ENCODE results near the gene GPATCH2L. TPM values are rescaled to one million over a fixed set of nuclear protein-coding genes. Genes with fewer than 3 reads are reported as not detected.

Gene GPATCH2L
- total RNA-seq, 1 donor from 2014 or later: 31.7 TPM

DNA sequence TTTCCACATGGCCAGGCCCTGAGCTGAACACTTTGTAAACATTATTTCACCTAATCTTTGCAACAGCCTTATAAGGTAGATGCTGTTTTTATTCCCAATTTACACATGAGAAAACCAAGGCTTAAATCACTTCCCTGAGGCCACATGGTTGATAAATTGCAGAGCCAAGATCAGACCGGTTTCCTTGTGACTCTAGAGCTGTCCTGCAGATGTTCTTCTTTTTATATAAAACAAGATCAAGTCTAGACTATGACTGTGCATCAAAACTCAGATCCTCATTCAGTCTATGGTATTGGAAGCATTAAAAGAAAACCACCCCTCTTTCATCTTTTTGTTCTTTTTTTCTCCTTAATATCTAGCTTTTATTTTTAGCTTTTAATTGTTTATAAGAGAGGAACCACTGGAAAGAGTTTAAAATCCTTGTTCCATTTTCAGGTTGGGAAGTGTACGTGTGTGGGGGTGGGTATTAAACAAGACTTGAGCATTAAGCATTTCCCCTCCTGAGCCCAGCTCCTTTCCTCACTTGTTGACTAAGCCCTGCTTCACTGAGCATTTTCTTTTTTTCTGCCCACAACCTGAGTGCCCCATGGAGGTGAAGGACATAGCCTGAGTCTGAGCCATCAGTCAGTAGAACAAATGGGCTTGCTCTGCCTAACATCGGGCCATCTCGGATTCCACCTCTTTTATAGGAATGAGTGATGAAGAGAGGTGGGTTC is 45.4 kb downstream of the GPATCH2L start:
- DNase-seq (ENCODE audit: low read depth in 2 of 2): no peak

DNA sequence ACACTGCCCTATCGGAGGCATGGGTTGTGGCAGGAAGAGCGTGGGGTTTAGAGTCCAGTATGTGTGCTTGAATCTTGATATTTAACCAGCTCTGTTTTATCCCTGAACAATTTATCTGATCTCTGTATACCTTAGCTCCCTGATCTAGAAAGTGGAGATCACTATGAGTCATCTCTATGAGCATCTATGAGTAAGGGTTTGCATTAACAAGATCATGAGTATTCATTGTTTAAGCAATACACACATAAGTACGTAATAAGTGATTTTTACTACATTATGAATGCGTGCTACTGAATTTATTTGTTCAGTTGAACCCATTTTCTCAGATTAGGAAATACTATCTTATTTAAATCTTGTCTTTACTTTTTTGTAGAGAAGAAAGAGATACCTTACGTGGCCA is 49.4 kb downstream of the GPATCH2L start:
- peak in 1 of 2 donors; percentile 14 for DNase-seq (ENCODE audit: low read depth in 2 of 2)

GRCh38 chr14:76203086-76204001 is 51.6 kb downstream of the GPATCH2L start:
- DNase-seq (ENCODE audit: low read depth in 2 of 2): peak; percentile 36 to 90

GRCh38 chr14:76204461-76205230 is 52.9 kb downstream of the GPATCH2L start:
- no peak for DNase-seq (ENCODE audit: low read depth in 2 of 2)

DNA sequence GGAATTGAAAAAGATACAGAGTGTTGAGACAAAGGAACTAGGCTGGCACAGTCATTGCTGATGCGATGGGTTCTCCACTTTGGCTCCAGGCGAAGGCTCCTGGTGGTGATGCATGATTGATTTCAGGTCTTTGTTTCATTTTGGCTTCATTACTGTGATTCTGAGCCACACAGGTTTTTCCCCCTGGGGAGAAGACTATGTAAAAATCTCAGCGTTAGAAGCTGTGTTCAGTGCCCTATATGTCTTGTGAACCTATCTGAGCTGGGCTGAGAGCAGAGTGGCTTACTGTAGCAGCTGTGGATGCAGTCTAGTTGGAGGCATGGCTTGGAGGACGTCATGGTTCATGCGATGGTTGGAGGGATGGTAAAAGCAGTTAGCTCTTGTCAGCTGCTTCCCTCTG is 54.0 kb downstream of the GPATCH2L start:
- no peak for DNase-seq (ENCODE audit: low read depth in 2 of 2)

- no peak for DNase-seq (ENCODE audit: low read depth in 2 of 2)
Observed at GRCh38 chr14:76208340-76208739, 56.6 kb downstream of the GPATCH2L start.

- peak in 1 of 2 donors; percentile 23 for DNase-seq (ENCODE audit: low read depth in 2 of 2)
Observed at GRCh38 chr14:76212242-76212641, 60.5 kb downstream of the GPATCH2L start.

DNA sequence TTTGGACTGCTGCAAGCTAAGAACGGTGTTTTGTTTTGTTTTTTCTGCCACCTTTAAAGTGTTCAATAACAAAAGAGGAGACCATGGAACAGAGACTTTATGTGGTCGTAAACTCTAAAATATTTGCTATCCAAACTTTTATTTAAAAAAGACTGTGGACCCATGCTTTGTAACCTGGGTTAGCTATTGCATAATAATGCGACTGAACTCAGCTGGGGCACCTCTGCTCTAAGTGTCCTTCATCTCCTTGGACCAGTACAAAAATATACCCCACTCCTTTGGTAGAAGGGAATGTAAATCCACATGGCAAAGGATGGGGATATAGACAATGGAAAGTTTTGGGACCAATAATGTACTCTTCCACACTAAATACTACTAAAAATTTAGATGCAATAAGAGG is 65.5 kb downstream of the GPATCH2L start:
- no peak for DNase-seq (ENCODE audit: low read depth in 2 of 2)

GRCh38 chr14:76218662-76219061 is 66.9 kb downstream of the GPATCH2L start:
- no peak for DNase-seq (ENCODE audit: low read depth in 2 of 2)

DNA sequence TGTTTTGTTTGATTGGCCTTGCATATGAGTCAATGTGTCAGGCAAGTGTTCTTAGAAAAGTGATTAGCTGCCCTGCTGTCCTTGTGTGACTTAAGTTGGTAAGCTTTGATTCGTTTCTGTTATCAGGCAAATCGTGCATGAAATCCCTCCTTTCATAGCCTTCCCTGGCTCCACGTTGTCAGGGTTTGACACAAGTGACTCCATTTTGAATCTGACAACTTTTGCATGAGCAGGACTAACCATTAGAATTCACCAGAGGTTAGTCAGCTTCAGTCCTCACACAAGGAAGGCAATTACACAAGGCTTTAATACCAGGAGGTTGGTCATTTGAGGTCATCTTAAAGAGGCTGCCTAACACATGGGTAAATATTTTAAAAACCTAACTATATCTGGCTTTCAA is 68.2 kb downstream of the GPATCH2L start:
- no peak for DNase-seq (ENCODE audit: low read depth in 2 of 2)

- DNase-seq (ENCODE audit: low read depth in 2 of 2): no peak
Observed at GRCh38 chr14:76227450-76228050, 75.8 kb downstream of the GPATCH2L start.

- DNase-seq (ENCODE audit: low read depth in 2 of 2): no peak
Observed at GRCh38 chr14:76228138-76228537, 76.4 kb downstream of the GPATCH2L start.

DNA sequence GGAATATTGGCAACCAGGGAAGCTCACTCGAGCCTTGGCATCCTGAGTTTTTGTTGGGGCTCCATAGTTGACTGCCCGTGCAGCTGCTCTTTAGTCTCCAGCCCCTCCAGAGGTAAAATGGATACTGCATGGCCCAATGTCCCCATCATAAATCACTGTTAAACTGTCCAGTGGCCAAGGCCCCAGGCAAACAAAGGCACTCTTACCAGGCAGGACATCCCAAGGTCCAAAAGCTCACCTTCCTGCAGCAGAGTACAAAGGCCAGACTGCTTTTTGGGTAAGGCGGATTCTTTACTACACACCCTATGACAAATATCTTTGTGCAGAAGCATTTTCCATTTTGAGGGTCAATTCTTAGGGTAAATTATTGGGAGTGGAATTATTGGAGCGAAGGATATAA is 81.1 kb downstream of the GPATCH2L start:
- DNase-seq (ENCODE audit: low read depth in 2 of 2): no peak

- no peak for DNase-seq (ENCODE audit: low read depth in 2 of 2)
Observed at GRCh38 chr14:76235628-76236027, 83.9 kb downstream of the GPATCH2L start.

GRCh38 chr14:76236172-76237130 is 84.7 kb downstream of the GPATCH2L start:
- DNase-seq (ENCODE audit: low read depth in 2 of 2): no peak

DNA sequence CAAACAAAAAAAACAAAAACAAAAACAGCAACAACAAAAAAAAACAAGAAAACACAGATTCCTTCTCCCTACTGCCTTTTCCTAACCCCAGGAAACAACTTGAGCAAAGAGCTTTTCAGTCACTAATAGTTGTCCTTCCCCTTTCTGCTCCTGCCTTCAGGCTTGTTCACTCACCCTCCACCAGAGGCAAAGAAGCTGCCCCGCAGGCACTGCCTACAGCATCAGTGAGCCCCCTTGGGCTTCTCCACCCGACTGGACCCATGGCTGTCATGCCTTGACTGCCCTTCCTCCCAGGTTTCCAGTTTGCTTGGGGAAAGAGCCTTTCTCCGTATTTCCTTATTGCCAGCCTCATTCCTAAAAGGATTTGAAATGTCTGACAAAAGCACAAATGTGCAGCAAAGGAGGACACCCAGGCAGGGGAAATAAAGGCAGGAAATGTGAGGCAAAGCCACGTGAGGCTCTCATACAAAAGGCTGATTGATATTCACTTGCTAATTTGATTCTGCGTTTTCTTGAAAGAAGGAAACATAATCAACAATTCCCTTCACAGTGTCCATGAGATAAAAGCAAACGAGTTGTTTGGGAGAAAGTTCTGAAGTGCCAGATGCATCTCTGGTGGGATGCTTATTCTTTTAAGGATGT is 85.7 kb downstream of the GPATCH2L start:
- DNase-seq (ENCODE audit: low read depth in 2 of 2): no peak

DNA sequence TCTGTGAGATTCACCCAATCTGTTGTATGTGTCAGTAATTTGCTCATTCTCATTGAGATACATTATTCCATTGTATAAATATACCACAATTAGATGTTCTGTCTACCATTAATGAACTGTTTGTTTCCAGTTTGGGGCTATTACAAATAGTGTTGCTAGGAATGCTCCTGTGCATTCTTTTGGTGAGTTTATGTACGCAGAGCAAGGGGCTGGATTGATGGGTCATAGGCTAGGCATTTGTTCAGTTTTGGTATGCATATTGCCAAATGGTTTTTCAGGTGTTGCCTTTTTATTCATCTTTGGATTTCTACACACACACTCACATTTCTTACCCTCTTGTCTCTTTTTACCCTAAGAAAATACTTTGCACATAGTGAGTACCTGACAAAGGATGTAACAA is 93.4 kb downstream of the GPATCH2L start:
- no peak for DNase-seq (ENCODE audit: low read depth in 2 of 2)

DNA sequence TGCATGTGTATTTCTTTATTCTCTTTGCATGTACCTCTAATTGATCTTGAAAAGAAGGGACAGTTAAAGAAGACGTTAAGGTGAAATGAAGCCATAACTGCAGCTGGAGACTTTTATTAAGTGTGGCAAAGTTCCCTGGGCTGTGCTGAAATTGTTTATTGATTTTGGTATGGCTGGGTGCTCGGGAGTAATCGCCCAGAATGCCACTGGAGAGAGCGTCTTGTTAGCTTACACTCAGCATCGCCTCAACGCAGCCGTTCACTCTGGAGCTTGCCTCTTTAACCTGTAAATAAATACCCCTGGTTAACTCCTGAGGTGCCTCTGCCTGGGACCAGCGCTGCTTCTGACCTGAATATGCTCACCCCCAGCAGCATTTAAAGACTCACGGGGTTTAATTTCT is 98.6 kb downstream of the GPATCH2L start:
- DNase-seq (ENCODE audit: low read depth in 2 of 2): no peak

GRCh38 chr14:76252471-76252870 is 100.7 kb downstream of the GPATCH2L start:
- DNase-seq (ENCODE audit: low read depth in 2 of 2): no peak

DNA sequence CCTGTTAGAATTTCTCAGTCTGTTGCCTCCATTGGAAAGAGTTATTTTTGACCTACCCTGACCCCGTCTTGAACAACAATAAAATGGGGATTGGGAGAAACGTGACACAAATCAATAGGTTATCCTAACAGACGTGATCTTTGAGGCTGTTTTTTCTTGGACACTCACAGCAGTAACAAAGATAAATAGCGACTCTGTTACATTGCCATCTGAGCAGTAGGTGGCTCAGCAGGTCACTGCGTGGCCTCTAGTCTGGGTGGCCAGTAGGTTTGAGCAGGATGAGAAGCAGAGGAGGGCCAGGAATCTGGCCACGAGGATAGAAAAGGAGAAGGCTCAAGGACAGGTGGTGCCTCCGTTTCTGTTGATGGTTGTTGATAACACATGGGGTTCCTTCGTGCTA is 101.4 kb downstream of the GPATCH2L start:
- DNase-seq (ENCODE audit: low read depth in 2 of 2): no peak
